Trophoblast cell (in vitro differentiated cells and primary cell): ENCODE results near the gene DCTN2.

Source experiments
- DNase-seq, 2 donors: peaks; one replicate each; pipeline ENCODE4 v3.0.0-alpha.2; 2016
- H2AFZ ChIP-seq: 2 replicates; pipeline ENCODE4 v1.6.1; 2013; ENCODE audit warnings: low read length, moderate library complexity, mild to moderate bottlenecking; ENCODE audit not compliant: insufficient read depth, poor library complexity
- H2AK5ac ChIP-seq: 2 replicates; pipeline ENCODE4 v1.6.1; 2013; ENCODE audit warnings: mild to moderate bottlenecking, low read length
- H2BK120ac ChIP-seq: 2 replicates; pipeline ENCODE4 v1.6.1; 2013; ENCODE audit warnings: low read length, mild to moderate bottlenecking, moderate library complexity; ENCODE audit not compliant: insufficient read depth, poor library complexity
- H2BK12ac ChIP-seq: 2 replicates; pipeline ENCODE4 v1.6.1; 2013; ENCODE audit warnings: mild to moderate bottlenecking, low read length, moderate library complexity
- H2BK5ac ChIP-seq: 2 replicates; pipeline ENCODE4 v1.6.1; 2013; ENCODE audit warnings: low read length, low read depth, moderate library complexity, mild to moderate bottlenecking; ENCODE audit not compliant: poor library complexity
- H3K14ac ChIP-seq: 2 replicates; pipeline ENCODE4 v1.6.1; 2013; ENCODE audit warnings: mild to moderate bottlenecking, low read length
- H3K18ac ChIP-seq: 2 replicates; pipeline ENCODE4 v1.6.1; 2013; ENCODE audit warnings: mild to moderate bottlenecking, low read length
- H3K23ac ChIP-seq: 2 replicates; pipeline ENCODE4 v1.6.1; 2013; ENCODE audit warnings: low read length
- H3K27ac ChIP-seq: 2 replicates; pipeline ENCODE4 v1.5.1; 2013; ENCODE audit warnings: low read depth, mild to moderate bottlenecking, inconsistent platforms, low read length, moderate library complexity
- H3K27me3 ChIP-seq: 2 replicates; pipeline ENCODE4 v1.6.1; 2013; ENCODE audit warnings: inconsistent platforms, mild to moderate bottlenecking, low read length, moderate library complexity; ENCODE audit not compliant: insufficient read depth
- H3K36me3 ChIP-seq, 2 experiments: 1 replicate in 1 of 2; 2 replicates in 1 of 2; pipeline ENCODE4 v1.6.1; 2013; ENCODE audit warnings: low read length in 2 of 2, mild to moderate bottlenecking in 2 of 2, moderate library complexity in 1 of 2; ENCODE audit not compliant: insufficient read depth in 2 of 2, control insufficient read depth in 1 of 2
- H3K4ac ChIP-seq: 2 replicates; pipeline ENCODE4 v1.6.1; 2013; ENCODE audit warnings: low read depth, mild to moderate bottlenecking, low read length, moderate library complexity
- H3K4me1 ChIP-seq, 2 experiments: 1 replicate in 1 of 2; 2 replicates in 1 of 2; pipeline ENCODE4 v1.6.1; 2013; ENCODE audit warnings: low read length in 2 of 2, mild to moderate bottlenecking in 2 of 2, moderate library complexity in 1 of 2; ENCODE audit not compliant: insufficient read depth in 2 of 2, control insufficient read depth in 1 of 2
- H3K4me2 ChIP-seq: 2 replicates; pipeline ENCODE4 v1.6.1; 2013; ENCODE audit warnings: inconsistent platforms, mild to moderate bottlenecking, low read length, moderate library complexity
- H3K4me3 ChIP-seq: 2 replicates; pipeline ENCODE4 v1.5.1; 2013; ENCODE audit warnings: mild to moderate bottlenecking, low read depth, low read length, inconsistent platforms
- H3K79me1 ChIP-seq: one replicate; pipeline ENCODE4 v1.6.1; 2013; ENCODE audit warnings: low read length
- H3K79me2 ChIP-seq: 2 replicates; pipeline ENCODE4 v1.6.1; 2013; ENCODE audit warnings: low read length, mild to moderate bottlenecking; ENCODE audit not compliant: control insufficient read depth, insufficient read depth, poor library complexity
- H3K9ac ChIP-seq: 2 replicates; pipeline ENCODE4 v1.6.1; 2013; ENCODE audit warnings: mild to moderate bottlenecking, low read length
- H3K9me3 ChIP-seq: 2 replicates; pipeline ENCODE4 v1.6.1; 2013; ENCODE audit warnings: low read depth, mild to moderate bottlenecking, control low read depth, inconsistent platforms, low read length; ENCODE audit not compliant: insufficient read depth
- H4K12ac ChIP-seq: 2 replicates; pipeline ENCODE4 v1.6.1; 2013; ENCODE audit warnings: low read depth, mild to moderate bottlenecking, low read length, moderate library complexity
- H4K8ac ChIP-seq: 2 replicates; pipeline ENCODE4 v1.6.1; 2013; ENCODE audit warnings: low read depth, mild to moderate bottlenecking, low read length, moderate library complexity
- H4K91ac ChIP-seq: one replicate; pipeline ENCODE4 v1.6.1; 2013; ENCODE audit warnings: low read depth, mild to moderate bottlenecking, low read length, moderate library complexity
- WGBS: extraction: QIAGEN DNeasy Blood & Tissue Kit; methylation state at CpG from one replicate; pipeline ENCODE4 v1.1.7; 2013; ENCODE audit warnings: missing lambda C conversion rate; ENCODE audit not compliant: insufficient read length, insufficient coverage; ENCODE audit errors: extremely low coverage; 5-methylcytosine and 5-hydroxymethylcytosine counted together

The DCTN2 gene

DNA sequence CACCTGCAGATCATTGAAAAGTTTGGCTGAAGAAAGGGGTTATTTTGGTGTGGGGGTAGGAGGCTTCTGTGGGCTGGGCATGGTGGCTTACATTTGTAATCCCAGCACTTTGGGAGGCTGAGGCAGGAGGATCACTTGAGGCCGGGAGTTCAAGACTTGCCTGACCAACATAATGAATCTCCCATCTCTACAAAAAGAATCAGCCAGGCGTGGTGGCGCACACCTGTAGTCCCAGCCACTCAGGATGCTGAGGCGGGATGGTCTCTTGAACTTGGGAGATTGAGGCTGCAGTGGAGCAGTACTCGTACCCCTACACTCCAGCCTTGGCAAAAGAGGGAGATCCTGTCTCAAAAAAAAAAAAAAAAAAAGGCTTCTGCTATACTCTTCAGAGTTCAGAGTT is 33.7 kb downstream of the DCTN2 start:
- WGBS: no CpG with 5 or more reads among the region's 5 CpGs
- H3K18ac ChIP-seq: no peak overlapping the region
- H3K9ac ChIP-seq: no peak overlapping the region
- no peak overlapping the region for H3K27ac ChIP-seq
- H3K4ac ChIP-seq: no peak overlapping the region
- H3K9me3 ChIP-seq: peaks cover 2% of the 10 kb centered on the region
- peaks cover 0 to 1% of the 10 kb centered on the region in 2 experiments for H3K4me1 ChIP-seq
- no peak overlapping the region for H3K14ac ChIP-seq
- H3K27me3 ChIP-seq: no peaks in the 10 kb centered on the region
- H2BK120ac ChIP-seq: no peak overlapping the region
- H4K8ac ChIP-seq: no peak overlapping the region
- H3K23ac ChIP-seq: no peak overlapping the region
- no peaks in the 10 kb centered on the region for H3K79me1 ChIP-seq
- no peak overlapping the region for H2BK5ac ChIP-seq
- H2BK12ac ChIP-seq: no peak overlapping the region
- H3K36me3 ChIP-seq: peaks cover 55 to 69% of the 10 kb centered on the region in 2 experiments
- no peak overlapping the region for H2AFZ ChIP-seq
- H4K12ac ChIP-seq: no peak overlapping the region
- no peak overlapping the region for H3K4me3 ChIP-seq
- H2AK5ac ChIP-seq: no peak overlapping the region
- no peaks in the 10 kb centered on the region for H3K79me2 ChIP-seq
- no peak for DNase-seq
- no peak overlapping the region for H4K91ac ChIP-seq
- no peak overlapping the region for H3K4me2 ChIP-seq

DNA sequence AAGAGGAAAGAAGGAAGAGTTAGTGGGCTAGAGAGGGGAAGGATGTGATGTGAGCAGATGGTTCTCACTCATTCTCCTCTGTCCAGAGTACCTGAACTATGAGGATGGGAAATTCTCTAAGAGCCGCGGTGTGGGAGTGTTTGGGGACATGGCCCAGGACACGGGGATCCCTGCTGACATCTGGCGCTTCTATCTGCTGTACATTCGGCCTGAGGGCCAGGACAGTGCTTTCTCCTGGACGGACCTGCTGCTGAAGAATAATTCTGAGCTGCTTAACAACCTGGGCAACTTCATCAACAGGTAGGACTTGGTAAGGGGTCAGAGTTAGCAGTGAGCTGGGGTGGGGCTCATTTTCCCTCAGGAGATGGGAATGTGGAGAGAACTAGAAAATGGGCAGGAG is 34.3 kb downstream of the DCTN2 start:
- H3K4me1 ChIP-seq: peaks cover 0 to 1% of the 10 kb centered on the region in 2 experiments
- no peak overlapping the region for H3K18ac ChIP-seq
- no peak overlapping the region for H3K23ac ChIP-seq
- H4K12ac ChIP-seq: no peak overlapping the region
- H4K8ac ChIP-seq: no peak overlapping the region
- peaks cover 60 to 66% of the 10 kb centered on the region in 2 experiments for H3K36me3 ChIP-seq
- H4K91ac ChIP-seq: no peak overlapping the region
- no peak overlapping the region for H3K4me2 ChIP-seq
- no CpG with 5 or more reads among the region's 6 CpGs for WGBS
- peaks cover 2% of the 10 kb centered on the region for H3K9me3 ChIP-seq
- DNase-seq: no peak
- no peak overlapping the region for H2BK12ac ChIP-seq
- no peak overlapping the region for H3K4ac ChIP-seq
- H3K4me3 ChIP-seq: no peak overlapping the region
- H3K27me3 ChIP-seq: no peaks in the 10 kb centered on the region
- H2AFZ ChIP-seq: no peak overlapping the region
- H2AK5ac ChIP-seq: no peak overlapping the region
- no peak overlapping the region for H3K27ac ChIP-seq
- no peaks in the 10 kb centered on the region for H3K79me1 ChIP-seq
- H2BK120ac ChIP-seq: no peak overlapping the region
- H3K9ac ChIP-seq: peak overlapping the region; percentile 36
- no peak overlapping the region for H3K14ac ChIP-seq
- no peaks in the 10 kb centered on the region for H3K79me2 ChIP-seq
- no peak overlapping the region for H2BK5ac ChIP-seq

DNA sequence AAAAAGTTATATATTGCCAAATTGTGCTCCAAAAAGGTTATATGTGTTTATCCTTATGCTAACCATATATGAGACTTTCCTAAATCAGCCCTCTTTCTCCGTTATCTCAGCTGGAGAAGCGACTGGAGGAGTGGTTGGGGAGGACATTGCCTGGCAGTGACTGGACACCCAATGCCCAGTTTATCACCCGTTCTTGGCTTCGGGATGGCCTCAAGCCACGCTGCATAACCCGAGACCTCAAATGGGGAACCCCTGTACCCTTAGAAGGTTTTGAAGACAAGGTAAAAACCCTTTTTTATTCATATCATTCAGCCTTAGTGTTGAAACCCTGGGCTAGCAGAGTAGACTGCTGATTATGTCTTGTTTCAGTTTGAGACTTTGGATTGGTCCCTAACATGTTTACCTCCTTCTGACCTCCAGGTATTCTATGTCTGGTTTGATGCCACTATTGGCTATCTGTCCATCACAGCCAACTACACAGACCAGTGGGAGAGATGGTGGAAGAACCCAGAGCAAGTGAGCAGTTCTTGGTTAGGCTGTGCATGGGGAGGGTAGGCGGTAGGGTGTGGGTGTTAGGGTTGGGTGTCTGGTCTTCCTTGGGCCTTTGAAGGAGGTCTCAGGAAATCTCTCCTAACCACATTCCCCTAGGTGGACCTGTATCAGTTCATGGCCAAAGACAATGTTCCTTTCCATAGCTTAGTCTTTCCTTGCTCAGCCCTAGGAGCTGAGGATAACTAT is 35.2 kb downstream of the DCTN2 start:
- H3K4ac ChIP-seq: no peak overlapping the region
- no peak overlapping the region for H3K4me2 ChIP-seq
- no peak overlapping the region for H4K12ac ChIP-seq
- H4K91ac ChIP-seq: no peak overlapping the region
- no peak overlapping the region for H2BK120ac ChIP-seq
- H3K18ac ChIP-seq: no peak overlapping the region
- no peak overlapping the region for H3K23ac ChIP-seq
- H3K27me3 ChIP-seq: no peaks in the 10 kb centered on the region
- H3K9ac ChIP-seq: no peak overlapping the region
- no CpG with 5 or more reads among the region's 7 CpGs for WGBS
- no peak overlapping the region for H2BK5ac ChIP-seq
- H3K9me3 ChIP-seq: peaks cover 2% of the 10 kb centered on the region
- H4K8ac ChIP-seq: no peak overlapping the region
- no peak overlapping the region for H3K27ac ChIP-seq
- H2BK12ac ChIP-seq: no peak overlapping the region
- H3K4me3 ChIP-seq: no peak overlapping the region
- DNase-seq: no peak
- H3K14ac ChIP-seq: no peak overlapping the region
- H2AFZ ChIP-seq: no peak overlapping the region
- H2AK5ac ChIP-seq: no peak overlapping the region
- peaks cover 55 to 59% of the 10 kb centered on the region in 2 experiments for H3K36me3 ChIP-seq
- no peaks in the 10 kb centered on the region for H3K4me1 ChIP-seq
- H3K79me2 ChIP-seq: no peaks in the 10 kb centered on the region
- no peaks in the 10 kb centered on the region for H3K79me1 ChIP-seq

DNA sequence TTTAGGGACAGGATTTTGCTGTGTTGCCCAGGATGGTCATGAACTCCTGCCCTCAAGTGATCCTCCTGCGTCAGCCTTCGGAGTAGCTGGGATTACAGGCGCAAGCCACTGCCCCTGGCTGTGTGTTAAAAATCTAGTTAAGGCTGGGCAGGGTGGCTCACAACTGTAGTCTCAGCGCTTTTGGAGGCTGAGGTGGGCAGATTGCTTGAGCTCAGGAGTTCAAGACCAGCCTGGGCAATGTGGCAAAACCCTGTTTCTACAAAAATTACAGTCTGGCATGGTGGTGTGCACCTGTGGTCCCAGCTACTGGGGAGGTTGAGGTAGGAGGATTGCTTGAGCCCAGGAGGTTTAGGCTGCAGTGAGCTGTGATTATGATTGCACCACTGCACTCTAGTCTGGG is 35.8 kb downstream of the DCTN2 start:
- H3K27ac ChIP-seq: no peak overlapping the region

More for the DNA sequence above, 35.8 kb downstream of the DCTN2 start:
- no CpG with 5 or more reads among the region's 4 CpGs for WGBS
- no peak overlapping the region for H2BK12ac ChIP-seq
- no peak overlapping the region for H3K9ac ChIP-seq
- no peak overlapping the region for H3K4ac ChIP-seq
- H3K27me3 ChIP-seq: no peaks in the 10 kb centered on the region
- H2BK5ac ChIP-seq: no peak overlapping the region
- no peak overlapping the region for H3K4me3 ChIP-seq
- H3K79me2 ChIP-seq: no peaks in the 10 kb centered on the region
- no peaks in the 10 kb centered on the region for H3K79me1 ChIP-seq
- no peak overlapping the region for H4K8ac ChIP-seq
- H4K91ac ChIP-seq: no peak overlapping the region
- H2AK5ac ChIP-seq: no peak overlapping the region
- H3K4me1 ChIP-seq: no peaks in the 10 kb centered on the region
- no peak overlapping the region for H3K4me2 ChIP-seq
- H3K9me3 ChIP-seq: peaks cover 2% of the 10 kb centered on the region
- no peak overlapping the region for H2AFZ ChIP-seq
- no peak for DNase-seq
- H2BK120ac ChIP-seq: no peak overlapping the region
- H3K18ac ChIP-seq: no peak overlapping the region
- H3K23ac ChIP-seq: no peak overlapping the region
- peaks cover 52 to 58% of the 10 kb centered on the region in 2 experiments for H3K36me3 ChIP-seq
- no peak overlapping the region for H4K12ac ChIP-seq
- H3K14ac ChIP-seq: no peak overlapping the region
